NB4 (cell line): ENCODE results near the gene ADRA2C.

Experiments used
- CTCF ChIP-seq: IDR thresholded peaks from one replicate; pipeline ENCODE4 v1.5.1; 2012; ENCODE audit warnings: low read depth, low read length
- MYC ChIP-seq: IDR thresholded peaks from 2 replicates; pipeline ENCODE4 v1.6.1; 2011; ENCODE audit warnings: low read depth, low read length
- POLR2A ChIP-seq: IDR thresholded peaks from 2 replicates; pipeline ENCODE4 v1.6.1; 2011; ENCODE audit warnings: mild to moderate bottlenecking; ENCODE audit not compliant: insufficient read length; ENCODE audit errors: extremely low read depth

GRCh38 chr4:3779509-3779908, 13.3 kb downstream of the ADRA2C start:
- TF ChIP-seq CTCF (no peak), POLR2A (no peak), MYC (no peak)
